ENCODE measurements around the gene DEFB132. TPM values are rescaled to one million over a fixed set of nuclear protein-coding genes. Genes with fewer than 3 reads are reported as not detected.

Gene DEFB132
- total and polyA plus RNA-seq, 2 of the 8 experiments (the other 6 are each of a cell fraction or from before 2014, with no cell fraction given), result not detected

- Histone ChIP-seq H3K36me3 (ENCODE audit: control insufficient read depth in 2 of 4, insufficient read depth in 4 of 4, low read length in 3 of 4) (no peaks in the 10 kb centered on the region), H3K27ac (ENCODE audit: low read depth, low read length) (no peak overlapping the region), H4K91ac (replicated peaks; ENCODE audit: insufficient read length, low read length) (no peak overlapping the region), H3K14ac (ENCODE audit: insufficient read length) (no peak overlapping the region), H2AFZ (ENCODE audit: low read length) (no peak overlapping the region), H3K9ac (replicated peaks in 1 of 4; ENCODE audit: extremely low read depth in 1 of 4, low read depth in 3 of 4, low read length in 3 of 4) (no peak overlapping the region), H4K8ac (ENCODE audit: extremely low read depth, insufficient read depth, low read length) (no peak overlapping the region), H3K23ac (ENCODE audit: insufficient read length) (no peak overlapping the region), H4K20me1 (replicated peaks in 1 of 2; ENCODE audit: control insufficient read depth in 1 of 2, insufficient read depth in 2 of 2, low read length in 2 of 2) (no peaks in the 10 kb centered on the region), H2BK120ac (replicated peaks; ENCODE audit: low read depth, low read length) (no peak overlapping the region), H3K18ac (ENCODE audit: extremely low read depth, low read length) (no peak overlapping the region), H3K79me1 (ENCODE audit: low read depth, low read length) (no peaks in the 10 kb centered on the region), H3K4ac (replicated peaks; ENCODE audit: insufficient read length, low read depth, low read length) (no peak overlapping the region), H3K4me1 (replicated peaks in 1 of 4; ENCODE audit: control insufficient read depth in 3 of 4, insufficient read depth in 4 of 4, low read length in 3 of 4) (no peaks in the 10 kb centered on the region), H3K56ac (replicated peaks; ENCODE audit: insufficient read length, low read depth, low read length) (no peak overlapping the region), H3K79me2 (ENCODE audit: control insufficient read depth in 1 of 2, insufficient read depth in 2 of 2, low read length in 2 of 2) (no peaks in the 10 kb centered on the region), H2BK15ac (ENCODE audit: low read length) (no peak overlapping the region), H2BK20ac (ENCODE audit: low read length) (no peak overlapping the region), H3K23me2 (ENCODE audit: low read depth, low read length) (no peaks in the 10 kb centered on the region), H4K5ac (ENCODE audit: insufficient read length, low read depth, low read length) (no peak overlapping the region), H2AK5ac (ENCODE audit: low read depth, low read length) (no peak overlapping the region), H3K27me3 (replicated peaks in 1 of 4; ENCODE audit: control insufficient read depth in 3 of 4, extremely low read depth in 1 of 4, insufficient read depth in 3 of 4, low read length in 3 of 4) (peaks cover 0 to 5% (median 1%) of the 10 kb centered on the region in 4 experiments; a peak in 4 of 7 replicates), H3K9me3 (ENCODE audit: insufficient read depth in 2 of 2, low read depth in 1 of 2, low read length in 1 of 2) (peaks cover 0 to 2% of the 10 kb centered on the region in 2 experiments; a peak in 2 of 4 replicates), H2BK5ac (ENCODE audit: low read depth, low read length) (no peak overlapping the region), H3K4me2 (ENCODE audit: insufficient read depth in 1 of 2, low read depth in 2 of 2, low read length in 2 of 2) (no peak overlapping the region), H2BK12ac (ENCODE audit: low read depth, low read length) (no peak overlapping the region), H3K4me3 (ENCODE audit: extremely low read depth in 1 of 4, insufficient read depth in 2 of 4, low read depth in 3 of 4, low read length in 4 of 4) (no peak overlapping the region)
- 51% methylated on average over 7 of the region's 7 CpGs; no CpG with 5 or more reads in 1 of the 2 experiments for WGBS, 2 experiments (ENCODE audit: extremely low coverage in 1 of 2, insufficient coverage in 1 of 2, insufficient read length in 1 of 2, insufficient replicate concordance in 2 of 2, low coverage in 1 of 2, low lambda C conversion rate in 2 of 2, missing lambda C conversion rate in 1 of 2)
- ChIA-PET POLR2A (ENCODE audit: partially characterized antibody) (no interaction called here), CTCF (ENCODE audit: partially characterized antibody) (interaction anchor here (1.0 to 1.2 kb wide), 3 partner anchors 8 to 55 kb away, joined by 3 to 5 read pairs (median 4); no protein-coding TSS in a partner anchor)
- TF ChIP-seq USF2 (IDR thresholded peaks at IDR 0.05; ENCODE audit: low read length), result no peak
- no peak for TF ChIP-seq EP300 (IDR thresholded peaks at IDR 0.05; ENCODE audit: borderline replicate concordance in 1 of 2, low read depth in 2 of 2, low read length in 2 of 2)
- TF ChIP-seq SRF (IDR thresholded peaks at IDR 0.05; ENCODE audit: low read depth, low read length), result no peak
- no peak for TF ChIP-seq CHD1 (IDR thresholded peaks at IDR 0.05; ENCODE audit: low read depth, low read length)
- no peak for FAIRE-seq
- no peak for DNase-seq (ENCODE audit: low read depth in 1 of 2, low spot score in 2 of 2)
Observed at GRCh38 chr20:210809-211502, 46.6 kb upstream of the DEFB132 start.
